Colonic mucosa (tissue), 4 donors: Measurements from ENCODE around the gene S100A13. TPM values are rescaled to one million over a fixed set of nuclear protein-coding genes. Genes with fewer than 3 reads are reported as not detected.
"Not testable (repeated sequence)": the region's sequence is repeated elsewhere in the genome, so short reads cannot be mapped to it uniquely, and the experiment has no call there.

Experiments
- DNase-seq: peaks from one replicate; pipeline ENCODE4 v3.0.0-alpha.2; 2020
- H3K27ac ChIP-seq: fragments of 200-600 bp; one replicate; pipeline ENCODE4 v1.8.0; 2021
- H3K27me3 ChIP-seq: fragments of 200-600 bp; one replicate; pipeline ENCODE4 v1.8.0; 2021
- H3K36me3 ChIP-seq: fragments of 200-600 bp; one replicate; pipeline ENCODE4 v1.8.0; 2021
- H3K4me1 ChIP-seq: fragments of 200-600 bp; one replicate; pipeline ENCODE4 v1.8.0; 2021; ENCODE audit warnings: mild to moderate bottlenecking
- H3K4me3 ChIP-seq: fragments of 200-600 bp; one replicate; pipeline ENCODE4 v1.8.0; 2021
- H3K9ac ChIP-seq, 2 donors: one replicate each; pipeline ENCODE4 v1.7.0; 2013; ENCODE audit warnings: control low read depth in 2 of 2, low read depth in 2 of 2, low read length in 2 of 2
- H3K9me3 ChIP-seq: fragments of 200-600 bp; one replicate; pipeline ENCODE4 v1.8.0; 2021
- CTCF ChIP-seq: fragments of 200-600 bp; IDR thresholded peaks from one replicate; pipeline ENCODE4 v1.8.0; 2022; ENCODE audit warnings: antibody characterized with exemption, mild to moderate bottlenecking
- intact Hi-C: fragments of 100-400 bp; cut with DNase I; formaldehyde crosslinking; loops from one replicate; pipeline ENCODE4 v1.14.1; 2022
- total RNA-seq, 2 donors: library from RNA; stranded (reverse); fragmentation: NEBNext Ultra II Directional in 1 of 2; extraction: Animal tissue kit (Norgen Biotek cat#: 25700) in 1 of 2; gene quantifications; one replicate each; pipeline ENCODE4 v1.2.1, GENCODE V29; 2021
- donor health status: healthy.
- donor health status: DM: no; HTN: no; CAD: no.
- donor health status: DM: no; HTN: no; CAD: no.

S100A13 gene
- total RNA-seq, 2 donors from 2014 or later: 45.2 to 67.2 TPM

GRCh38 chr1:153586347-153586746, 41.0 kb downstream of the S100A13 start:
- H3K9ac ChIP-seq: no peak overlapping the region
- no peaks in the 10 kb centered on the region for H3K27me3 ChIP-seq
- H3K9me3 ChIP-seq: no peaks in the 10 kb centered on the region
- TF ChIP-seq CTCF: no peak
- DNase-seq: no peak
- no peaks in the 10 kb centered on the region for H3K36me3 ChIP-seq
- no peak overlapping the region for H3K4me3 ChIP-seq
- H3K27ac ChIP-seq: no peak overlapping the region
- intact Hi-C loops: no loop called here
- no peaks in the 10 kb centered on the region for H3K4me1 ChIP-seq

GRCh38 chr1:153585006-153585405, 42.3 kb downstream of the S100A13 start:
- intact Hi-C loops: no loop called here
- DNase-seq: no peak
- H3K9me3 ChIP-seq: no peaks in the 10 kb centered on the region
- H3K27me3 ChIP-seq: no peaks in the 10 kb centered on the region
- H3K27ac ChIP-seq: no peak overlapping the region
- no peak for TF ChIP-seq CTCF
- H3K4me3 ChIP-seq: no peak overlapping the region
- H3K9ac ChIP-seq: no peak overlapping the region
- no peaks in the 10 kb centered on the region for H3K36me3 ChIP-seq
- H3K4me1 ChIP-seq: no peaks in the 10 kb centered on the region

- no peak for TF ChIP-seq CTCF
- Histone ChIP-seq H3K36me3 (no peaks in the 10 kb centered on the region), H3K4me1 (no peaks in the 10 kb centered on the region), H3K9me3 (no peaks in the 10 kb centered on the region), H3K9ac (no peak overlapping the region), H3K27ac (no peak overlapping the region), H3K4me3 (no peak overlapping the region), H3K27me3 (no peaks in the 10 kb centered on the region)
- intact Hi-C loops: no loop called here
- DNase-seq: no peak
These were observed 43.3 kb downstream of the S100A13 start for GRCh38 chr1:153583976-153584375.

DNA sequence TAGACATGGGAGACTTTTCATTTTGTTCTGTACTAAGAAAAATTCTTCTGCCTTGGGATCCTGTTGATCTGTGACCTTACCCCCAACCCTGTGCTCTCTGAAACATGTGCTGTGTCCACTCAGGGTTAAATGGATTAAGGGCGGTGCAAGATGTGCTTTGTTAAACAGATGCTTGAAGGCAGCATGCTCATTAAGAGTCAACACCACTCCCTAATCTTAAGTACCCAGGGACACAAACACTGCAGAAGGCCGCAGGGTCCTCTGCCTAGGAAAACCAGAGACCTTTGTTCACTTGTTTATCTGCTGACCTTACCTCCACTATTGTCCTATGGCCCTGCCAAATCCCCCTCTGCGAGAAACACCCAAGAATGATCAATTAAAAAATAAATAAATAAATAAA, 43.8 kb downstream of the S100A13 start:
- H3K9ac ChIP-seq, DNase-seq, intact Hi-C loops, H3K9me3 ChIP-seq, H3K4me3 ChIP-seq, H3K27me3 ChIP-seq, H3K4me1 ChIP-seq, H3K27ac ChIP-seq, H3K36me3 ChIP-seq: not testable (repeated sequence)

GRCh38 chr1:153582836-153583235, 44.5 kb downstream of the S100A13 start:
- H3K9me3 ChIP-seq, H3K36me3 ChIP-seq, H3K4me1 ChIP-seq, H3K4me3 ChIP-seq, DNase-seq, intact Hi-C loops, H3K27me3 ChIP-seq, H3K9ac ChIP-seq, H3K27ac ChIP-seq: not testable (repeated sequence)

- no peak for DNase-seq
- intact Hi-C loops: loop anchor here (10.0 kb wide), 2 partner anchors 86 to 176 kb away; no protein-coding TSS in a partner anchor
- H3K9me3 ChIP-seq: no peaks in the 10 kb centered on the region
- H3K4me3 ChIP-seq: no peak overlapping the region
- no peaks in the 10 kb centered on the region for H3K4me1 ChIP-seq
- no peaks in the 10 kb centered on the region for H3K27me3 ChIP-seq
- no peaks in the 10 kb centered on the region for H3K36me3 ChIP-seq
- no peak overlapping the region for H3K9ac ChIP-seq
- no peak for TF ChIP-seq CTCF
- no peak overlapping the region for H3K27ac ChIP-seq
These were observed 48.4 kb downstream of the S100A13 start for GRCh38 chr1:153578936-153579335.

DNA sequence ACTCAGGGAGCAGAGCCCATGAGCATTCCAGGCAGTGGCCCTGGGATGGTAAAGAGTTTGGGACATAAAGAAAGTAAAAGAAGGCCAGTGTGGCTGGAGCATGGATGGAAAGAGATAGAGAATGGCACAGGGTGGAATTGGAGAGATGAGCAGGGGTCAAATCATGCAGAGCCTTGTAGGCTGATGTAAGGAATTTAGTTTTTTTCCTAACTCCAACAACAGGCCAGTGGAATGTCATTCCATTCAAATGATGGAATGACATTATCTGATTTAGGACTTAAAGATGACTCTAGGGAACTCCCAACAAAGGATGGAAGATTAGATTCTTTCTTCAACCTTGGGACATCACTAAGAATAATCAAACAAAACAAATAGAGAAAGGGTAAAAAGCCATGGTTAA, 48.8 kb downstream of the S100A13 start:
- no peak overlapping the region for H3K4me3 ChIP-seq
- DNase-seq: no peak
- no peak overlapping the region for H3K9ac ChIP-seq
- no peaks in the 10 kb centered on the region for H3K9me3 ChIP-seq
- no peaks in the 10 kb centered on the region for H3K36me3 ChIP-seq
- TF ChIP-seq CTCF: no peak
- intact Hi-C loops: loop anchor here (10.0 kb wide), 2 partner anchors 86 to 176 kb away; no protein-coding TSS in a partner anchor
- H3K27me3 ChIP-seq: no peaks in the 10 kb centered on the region
- H3K4me1 ChIP-seq: no peaks in the 10 kb centered on the region
- H3K27ac ChIP-seq: no peak overlapping the region
